Endothelial cell of hepatic sinusoid (primary cell): ENCODE results near the gene DNAH10.

Experiments used
- in situ Hi-C: cut with HindIII; loops from 2 replicates; pipeline ENCODE4 v1.10.0; 2017; ENCODE audit warnings: low sequenced_read_pairs

The DNAH10 gene

DNA sequence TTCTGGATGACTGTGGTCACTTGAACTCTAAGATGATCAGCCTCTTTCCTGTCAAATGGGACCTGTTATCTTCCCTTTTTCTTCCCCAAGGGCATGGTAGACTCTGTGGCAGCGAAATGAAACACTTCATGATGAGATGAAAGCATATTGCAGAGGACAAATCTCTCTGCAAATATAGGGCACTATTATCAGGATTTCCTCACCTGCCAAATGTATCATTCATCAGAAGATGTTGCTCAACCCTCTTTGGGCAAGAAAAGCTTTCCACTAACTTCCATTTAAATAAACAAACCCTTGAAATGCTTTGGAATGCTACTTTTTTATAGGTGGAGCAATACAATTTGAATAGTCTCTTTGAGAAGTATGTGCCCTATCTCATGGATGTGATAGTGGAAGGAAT, 105.0 kb downstream of the DNAH10 start:
- in situ Hi-C loops: no loop called here

DNA sequence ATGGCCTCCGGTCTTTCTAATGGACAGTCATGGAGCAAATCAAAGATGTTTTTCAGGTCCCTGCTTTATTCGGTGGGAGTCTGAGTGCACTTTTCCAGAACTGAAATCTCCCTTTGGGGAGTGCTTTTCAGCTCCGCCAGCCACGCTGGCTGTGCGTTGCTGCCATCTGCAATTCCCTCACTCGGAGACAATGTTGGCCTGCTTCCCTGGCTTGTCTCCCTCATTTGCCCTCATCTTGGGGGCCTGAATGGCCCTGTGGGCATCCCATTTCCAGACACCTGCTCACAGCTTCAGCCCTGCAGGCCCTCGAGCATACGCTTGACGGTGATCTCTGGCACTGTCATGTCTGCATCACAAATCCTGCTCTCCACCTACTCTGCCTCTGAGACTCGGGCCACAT, 106.7 kb downstream of the DNAH10 start:
- in situ Hi-C loops: no loop called here

DNA sequence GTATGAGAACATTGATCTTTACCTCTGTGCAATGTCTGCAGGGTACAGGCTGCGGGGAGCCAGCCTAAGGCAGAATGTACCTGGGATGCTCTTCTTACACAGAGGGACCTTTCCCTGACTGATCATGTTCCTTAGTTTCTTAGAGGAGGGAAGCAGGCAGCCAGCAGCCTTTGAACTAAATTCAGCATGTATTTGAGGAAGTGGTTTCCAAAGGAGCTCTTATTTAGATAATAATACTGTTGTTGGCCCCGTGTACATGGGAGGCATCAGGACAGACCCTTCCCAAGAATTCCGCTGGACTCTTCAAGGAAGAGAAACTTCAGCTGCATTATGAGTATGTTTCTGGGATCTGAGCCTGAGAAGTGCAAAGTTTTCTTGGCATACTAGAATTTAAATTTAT, 111.7 kb downstream of the DNAH10 start:
- in situ Hi-C loops: no loop called here

DNA sequence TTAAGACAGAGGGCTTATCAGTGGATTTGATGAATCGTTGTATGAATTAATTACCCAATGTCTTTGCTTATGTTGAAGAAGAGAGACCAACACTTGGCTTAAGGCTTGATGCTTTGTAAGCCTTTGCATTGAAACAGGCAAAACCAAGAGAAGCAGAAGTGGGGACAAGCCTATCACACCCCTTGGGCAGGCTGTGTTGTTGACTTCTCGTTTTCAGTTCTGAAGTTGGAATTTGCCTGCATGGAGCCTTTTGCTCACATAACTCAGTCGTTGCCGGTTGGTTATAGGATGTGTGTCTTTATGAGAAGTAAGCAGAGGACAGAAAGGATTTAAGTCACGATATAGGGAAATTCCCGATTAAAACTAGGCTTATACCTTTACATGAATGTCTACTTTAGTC, 115.9 kb downstream of the DNAH10 start:
- in situ Hi-C loops: no loop called here

DNA sequence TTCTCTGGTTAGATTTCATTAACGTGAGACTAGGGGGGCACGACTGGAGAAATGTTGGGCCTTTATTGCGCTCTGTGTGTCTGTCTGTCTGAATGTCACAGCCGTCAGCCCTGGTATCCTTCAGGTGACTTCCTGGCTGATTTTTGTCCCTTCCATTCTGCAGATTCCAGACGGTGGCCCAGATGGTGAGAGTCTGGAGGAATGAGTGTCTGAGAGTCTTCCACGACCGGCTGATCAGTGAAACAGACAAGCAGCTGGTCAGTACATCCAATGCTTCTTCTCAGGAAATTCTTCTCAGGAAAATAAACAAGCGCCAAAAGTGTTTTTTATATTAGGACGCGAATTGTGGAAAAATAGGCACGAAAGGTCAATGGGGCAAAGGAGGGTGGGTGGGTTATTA, 117.0 kb downstream of the DNAH10 start:
- in situ Hi-C loops: no loop called here

DNA sequence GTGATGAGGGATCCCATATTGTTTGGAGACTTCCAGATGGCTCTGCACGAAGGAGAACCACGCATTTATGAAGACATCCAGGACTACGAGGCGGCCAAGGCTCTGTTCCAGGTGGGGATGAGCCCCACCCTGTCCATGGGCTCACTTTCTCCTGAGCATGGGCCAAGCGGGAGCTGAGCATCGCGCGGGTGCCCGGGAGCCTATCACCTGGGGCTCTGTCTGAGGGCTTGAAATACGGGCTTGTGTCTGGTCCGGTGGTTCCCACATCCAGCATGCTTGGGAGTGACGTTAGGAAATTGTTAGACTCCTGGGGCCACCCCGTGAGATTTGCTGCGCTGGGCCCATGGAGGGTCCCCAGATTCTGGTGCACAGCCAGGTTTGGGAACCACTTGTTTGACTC, 117.6 kb downstream of the DNAH10 start:
- in situ Hi-C loops: no loop called here

DNA sequence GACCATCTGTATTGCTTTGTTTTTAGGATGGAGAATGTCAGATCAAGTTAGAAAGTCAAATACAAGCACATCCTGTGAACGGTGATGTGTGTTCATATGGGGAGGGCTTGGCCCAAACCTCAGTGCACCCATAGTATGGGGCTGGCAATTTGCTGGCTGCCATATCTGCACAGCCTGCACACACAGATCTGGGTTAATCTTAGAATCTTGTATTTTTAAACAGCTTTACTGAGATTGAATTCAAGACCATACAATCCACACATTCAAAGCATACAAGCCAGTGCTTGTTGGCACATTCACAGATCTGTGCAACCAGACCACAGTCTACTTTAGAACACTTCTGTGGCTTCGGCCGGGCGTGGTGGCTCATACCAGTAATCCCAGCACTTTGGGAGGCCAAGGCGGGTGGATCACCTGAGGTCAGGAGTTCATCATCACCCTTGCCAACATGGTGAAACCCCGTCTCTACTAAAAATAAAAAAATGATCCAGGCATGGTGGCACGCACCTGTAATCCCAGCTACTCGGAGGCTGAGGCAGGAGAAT, 120.1 kb downstream of the DNAH10 start:
- in situ Hi-C loops: no loop called here

DNA sequence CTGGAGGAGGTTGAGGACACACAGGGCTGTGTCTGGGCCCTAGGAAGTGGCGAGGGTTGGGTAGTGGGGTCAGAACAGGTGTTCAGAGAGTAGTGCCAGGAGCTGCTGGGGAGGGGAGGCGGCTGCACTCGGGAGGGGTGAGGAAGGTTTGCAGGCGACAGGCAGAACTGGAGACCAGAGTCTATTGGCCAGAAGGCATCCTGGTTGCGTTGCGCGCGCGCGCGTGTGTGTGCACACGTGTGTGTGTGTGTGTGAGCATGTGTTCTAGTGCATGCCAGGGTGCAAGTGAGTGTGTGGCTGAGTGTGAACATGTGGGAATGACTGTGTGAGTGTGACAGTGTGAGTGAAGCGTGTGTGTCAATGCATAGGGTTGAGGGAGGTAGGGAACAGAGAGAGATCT, 124.2 kb downstream of the DNAH10 start:
- in situ Hi-C loops: no loop called here

DNA sequence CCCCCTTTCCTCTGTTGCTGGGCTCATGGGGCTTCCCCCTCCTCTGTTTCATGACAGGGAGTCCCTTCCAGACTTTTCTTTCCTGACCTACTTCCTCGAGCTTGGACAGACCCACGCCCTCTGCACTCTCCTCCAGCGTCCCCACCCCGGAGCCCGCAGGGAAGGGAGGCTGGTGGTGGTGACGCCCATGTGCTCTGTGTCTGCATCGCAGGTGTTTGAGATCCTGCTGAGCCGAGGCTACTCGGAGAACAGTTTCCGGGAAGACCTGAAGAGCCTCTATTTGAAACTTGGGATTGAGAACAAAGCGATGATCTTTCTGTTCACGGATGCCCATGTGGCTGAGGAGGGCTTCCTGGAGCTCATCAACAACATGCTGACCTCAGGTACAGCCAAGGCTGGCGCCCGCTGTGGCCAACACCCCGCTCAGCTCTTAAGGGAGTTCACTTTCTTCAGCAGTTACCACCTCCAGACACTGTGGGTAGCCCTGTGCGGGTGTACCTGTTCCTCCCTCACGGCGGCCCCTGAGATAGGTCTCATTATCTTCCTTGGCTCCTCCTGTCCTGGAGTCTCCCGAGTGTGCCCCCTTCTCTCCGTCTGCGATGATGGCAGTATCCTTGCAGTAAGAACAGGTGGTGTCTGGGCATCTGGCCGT, 125.0 kb downstream of the DNAH10 start:
- in situ Hi-C loops: no loop called here

DNA sequence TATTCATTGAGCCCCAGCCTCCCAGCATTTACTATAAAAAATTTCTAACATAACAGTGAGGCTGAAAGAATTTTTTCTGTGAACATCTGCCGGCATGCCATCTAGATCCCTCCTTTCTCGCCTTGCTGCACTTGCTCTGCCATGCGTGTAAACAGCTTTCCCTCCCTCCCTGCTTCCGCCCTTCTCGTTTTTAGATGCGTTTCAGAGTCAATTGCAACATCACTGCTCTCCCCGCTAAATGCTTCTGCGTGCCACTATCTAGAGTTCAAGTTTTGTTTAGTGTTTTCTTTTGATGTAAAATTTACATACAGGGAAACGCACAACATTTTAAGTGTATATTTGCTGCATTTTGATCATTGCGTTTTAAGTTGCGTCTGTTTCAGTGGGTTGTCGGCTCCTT, 126.9 kb downstream of the DNAH10 start:
- in situ Hi-C loops: no loop called here

DNA sequence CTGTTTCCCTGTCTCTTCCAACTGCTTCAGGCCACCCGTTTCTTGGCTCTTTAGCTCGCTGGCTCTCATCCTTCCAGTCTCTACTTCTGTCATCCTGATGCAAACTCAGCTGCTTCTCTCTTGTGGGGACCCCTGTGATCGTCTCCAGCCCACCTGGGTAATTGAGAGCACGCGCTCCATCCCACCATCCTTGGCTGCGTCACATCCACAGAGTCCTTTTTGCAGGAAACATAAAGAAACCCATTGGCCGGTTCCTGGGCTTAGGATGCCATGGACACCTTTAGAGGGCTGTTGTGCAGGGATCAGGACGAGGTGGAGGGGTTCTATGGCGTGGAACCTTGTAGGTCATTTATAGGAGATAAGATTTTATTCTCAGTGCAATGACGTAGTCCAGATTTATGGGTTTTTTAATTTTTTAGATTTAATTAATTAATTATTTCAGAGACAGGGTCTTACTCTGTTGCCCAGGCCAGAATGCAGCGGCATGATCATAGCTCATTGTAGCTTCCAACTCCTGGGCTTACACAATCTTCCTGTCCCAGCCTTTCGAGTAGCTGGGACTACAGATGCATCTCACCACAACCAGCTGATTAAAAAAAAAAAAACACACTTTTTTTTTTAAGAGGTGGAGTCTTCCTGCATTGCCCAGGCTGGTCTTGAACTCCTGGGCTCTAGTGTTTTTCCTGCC, 127.9 kb downstream of the DNAH10 start:
- in situ Hi-C loops: no loop called here

DNA sequence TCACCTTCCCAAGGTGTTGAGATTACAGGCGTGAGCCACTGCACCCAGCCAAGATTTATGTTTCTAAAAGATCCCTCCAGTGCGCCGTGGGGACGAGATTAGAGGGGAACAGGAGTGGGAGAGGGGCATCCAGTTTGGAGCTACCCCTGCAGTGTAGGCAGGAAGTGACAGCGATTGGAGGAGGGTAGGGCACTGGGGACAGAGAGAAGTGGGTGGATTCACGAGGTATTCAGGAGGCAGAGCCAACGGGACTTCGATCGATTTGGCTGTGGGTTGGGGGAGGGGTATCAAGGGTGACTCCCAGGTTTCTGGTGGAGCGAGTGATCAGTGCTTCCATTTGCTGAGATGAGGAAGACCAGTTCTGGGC, 128.4 kb downstream of the DNAH10 start:
- in situ Hi-C loops: no loop called here

DNA sequence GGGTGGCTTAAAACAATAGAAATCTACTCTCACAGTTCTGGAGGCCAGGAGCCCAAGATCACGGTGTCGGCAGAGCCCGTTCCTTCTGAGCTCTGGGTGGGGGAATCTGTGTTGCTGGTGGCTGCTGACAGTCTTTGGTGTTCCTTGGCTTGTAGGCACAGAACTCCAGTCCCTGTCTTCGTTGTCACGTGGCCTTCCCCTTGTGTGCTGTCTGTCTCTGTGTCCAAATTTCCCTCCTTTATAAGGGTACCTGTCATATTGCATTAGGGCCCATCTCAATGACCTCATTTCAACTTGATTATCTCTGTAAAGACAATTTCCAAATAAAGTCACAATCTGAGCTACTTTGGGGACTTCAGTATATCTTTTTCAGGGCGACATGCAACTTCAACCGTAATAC, 128.9 kb downstream of the DNAH10 start:
- in situ Hi-C loops: no loop called here

DNA sequence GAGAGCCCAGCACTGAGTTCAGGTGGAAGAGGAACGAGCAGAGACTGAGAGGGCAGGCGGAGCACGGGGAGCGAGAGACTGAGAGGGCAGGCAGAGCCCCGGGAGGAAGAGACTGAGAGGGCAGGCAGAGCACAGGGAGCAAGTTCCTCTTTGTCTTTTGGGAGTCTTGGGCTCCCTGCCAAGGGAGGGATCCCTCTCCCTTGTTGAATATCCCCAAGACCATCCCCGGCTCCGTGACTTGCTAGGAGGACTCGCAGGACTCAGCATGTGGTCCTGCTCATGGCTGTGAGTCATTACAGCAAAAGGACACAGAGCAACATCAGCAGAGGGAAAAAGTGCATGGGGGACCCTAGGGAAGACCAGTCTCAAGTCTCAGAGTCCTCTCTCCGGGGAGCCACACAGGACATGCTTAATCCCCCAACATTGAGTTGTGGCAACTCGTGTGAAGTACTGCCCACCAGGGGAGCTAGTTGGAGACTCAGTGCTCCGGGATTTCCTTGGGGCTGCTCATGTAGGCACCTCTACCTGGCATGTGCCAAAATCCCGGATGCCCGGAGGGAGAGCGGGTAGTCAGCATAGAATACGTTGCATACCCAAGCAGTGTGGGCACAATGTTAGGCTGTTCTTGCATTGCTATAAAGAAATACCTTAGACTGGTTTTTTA, 129.5 kb downstream of the DNAH10 start:
- in situ Hi-C loops: no loop called here

DNA sequence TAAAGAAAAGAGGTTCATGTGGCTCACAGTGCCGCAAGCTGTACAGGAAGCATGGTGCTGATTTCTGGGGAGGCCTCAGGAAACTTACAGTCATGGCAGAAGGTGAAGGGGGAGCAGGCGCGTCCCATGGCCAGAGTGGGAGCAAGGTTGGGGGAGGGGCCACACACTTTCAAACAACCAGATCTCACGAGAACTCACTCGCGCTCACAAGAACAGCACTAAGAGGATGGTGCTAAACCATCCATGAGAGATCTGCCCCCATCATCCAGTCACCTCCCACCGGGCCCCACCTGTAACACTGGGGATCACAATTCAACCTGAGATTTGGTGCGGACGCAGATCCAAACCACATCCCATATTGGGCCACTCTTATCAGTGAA, 130.1 kb downstream of the DNAH10 start:
- in situ Hi-C loops: no loop called here

DNA sequence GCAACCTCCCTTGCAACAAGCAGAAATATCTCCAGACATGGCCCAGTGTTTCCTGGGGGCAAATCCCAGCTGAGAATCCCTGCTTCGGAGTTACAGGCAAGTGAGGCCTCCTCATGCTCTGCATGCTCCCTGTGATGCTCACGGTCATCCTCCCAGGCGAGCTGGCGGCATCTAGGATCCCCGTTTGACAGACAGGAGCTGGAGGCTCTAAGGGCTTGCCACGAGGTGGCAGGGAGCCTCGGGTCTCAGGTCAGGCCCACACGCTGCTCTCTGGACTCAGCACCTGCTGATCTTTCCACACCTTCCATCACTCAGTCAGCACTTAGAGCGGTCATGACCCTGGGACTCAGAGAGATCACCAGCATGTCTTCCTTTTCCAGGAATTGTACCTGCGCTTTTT, 130.8 kb downstream of the DNAH10 start:
- in situ Hi-C loops: no loop called here

DNA sequence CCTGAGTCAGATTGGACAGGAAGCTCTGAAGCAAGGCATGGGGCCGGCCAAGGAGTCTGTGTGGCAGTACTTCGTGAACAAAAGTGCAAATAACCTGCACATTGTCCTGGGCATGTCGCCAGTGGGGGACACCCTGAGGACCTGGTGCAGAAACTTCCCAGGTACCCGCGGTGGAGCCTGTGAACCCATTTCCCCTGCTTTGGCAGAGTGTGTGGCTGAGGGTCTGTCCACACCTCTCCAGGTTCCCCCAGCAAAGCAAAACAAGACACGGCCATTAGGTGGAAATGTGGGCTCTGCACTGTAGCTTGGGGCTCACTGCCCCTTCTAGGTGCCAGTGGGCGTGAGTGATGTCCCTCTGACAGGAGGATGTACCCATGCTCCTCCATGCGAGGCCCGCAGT, 131.2 kb downstream of the DNAH10 start:
- in situ Hi-C loops: no loop called here

DNA sequence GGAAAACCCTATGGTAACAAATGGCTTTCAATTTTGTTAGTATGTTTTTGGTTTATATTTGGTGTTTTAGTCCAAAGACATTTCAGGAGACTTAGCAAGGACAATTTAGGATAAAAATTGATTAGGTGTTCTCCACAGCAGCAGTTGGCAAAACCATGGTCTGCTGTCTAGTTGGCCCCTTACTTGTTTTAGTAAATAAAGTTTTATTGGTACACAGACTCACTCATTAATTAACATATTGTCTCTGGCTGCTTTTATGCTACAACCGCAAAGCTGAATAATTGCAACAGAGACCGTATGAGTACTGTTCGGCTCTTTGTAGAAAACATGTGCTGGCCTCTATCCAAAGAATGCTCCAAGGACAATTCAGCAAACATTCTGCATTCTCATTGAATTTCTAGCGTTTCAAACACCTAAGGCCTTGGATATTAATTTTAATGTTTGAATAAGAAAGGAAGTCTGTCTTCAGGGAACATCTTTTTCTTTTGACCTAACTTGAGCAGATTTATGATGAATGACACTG, 132.8 kb downstream of the DNAH10 start:
- in situ Hi-C loops: no loop called here

DNA sequence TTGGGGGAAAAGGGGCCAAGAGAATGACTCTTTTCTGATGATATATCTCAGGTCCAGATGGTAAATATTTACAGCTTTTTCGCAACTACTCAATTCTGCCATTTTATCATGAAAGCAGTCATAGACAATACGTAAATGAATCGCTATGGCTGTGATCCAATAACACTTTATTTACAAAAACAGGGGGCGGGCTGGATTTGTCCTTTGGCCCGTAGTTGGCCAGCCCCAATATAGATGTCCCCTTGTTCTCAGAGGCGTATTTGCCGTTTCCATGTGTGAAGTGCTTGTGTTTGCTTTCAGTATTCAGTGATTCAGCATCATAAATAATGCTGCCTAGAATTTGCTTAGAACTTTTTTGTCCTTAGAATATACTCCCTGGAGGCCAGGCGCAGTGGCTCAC, 133.3 kb downstream of the DNAH10 start:
- in situ Hi-C loops: no loop called here

DNA sequence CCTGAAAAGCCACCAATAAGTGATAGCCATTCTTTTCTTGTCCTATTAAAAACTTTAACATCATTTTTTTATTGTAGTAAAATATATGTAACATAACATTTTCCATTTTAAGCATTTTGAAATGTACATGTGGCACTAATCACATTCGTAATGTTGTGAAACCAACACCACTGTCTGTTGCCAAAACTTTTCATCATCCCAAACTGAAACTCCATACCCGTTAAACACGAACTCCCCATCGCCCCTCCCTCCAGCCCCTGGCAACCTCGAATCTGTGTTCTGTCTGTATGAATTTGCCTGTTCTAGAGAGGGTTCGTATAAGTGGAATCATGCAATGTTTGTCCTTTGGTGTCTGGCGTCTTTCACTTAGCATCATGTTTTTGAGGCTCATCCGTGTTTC, 134.7 kb downstream of the DNAH10 start:
- in situ Hi-C loops: no loop called here

DNA sequence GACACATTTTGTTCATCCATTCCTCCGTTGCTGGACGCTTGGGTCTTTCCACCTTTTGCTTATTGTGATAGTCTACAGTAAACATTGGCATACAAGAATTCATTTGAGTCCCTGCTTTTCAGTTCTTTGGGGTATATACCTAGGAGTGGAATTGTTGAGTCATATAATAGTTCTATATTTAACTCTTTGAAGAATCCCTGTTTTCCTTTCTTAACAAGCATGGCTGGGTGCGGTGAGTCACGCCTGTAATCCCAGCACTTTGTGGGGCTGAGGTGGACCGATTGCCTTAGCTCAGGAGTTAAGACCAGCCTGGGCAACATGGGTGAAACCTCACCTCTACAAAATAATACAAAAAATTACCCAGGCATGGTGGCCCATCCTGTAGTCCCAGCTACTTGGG, 135.1 kb downstream of the DNAH10 start:
- in situ Hi-C loops: no loop called here

DNA sequence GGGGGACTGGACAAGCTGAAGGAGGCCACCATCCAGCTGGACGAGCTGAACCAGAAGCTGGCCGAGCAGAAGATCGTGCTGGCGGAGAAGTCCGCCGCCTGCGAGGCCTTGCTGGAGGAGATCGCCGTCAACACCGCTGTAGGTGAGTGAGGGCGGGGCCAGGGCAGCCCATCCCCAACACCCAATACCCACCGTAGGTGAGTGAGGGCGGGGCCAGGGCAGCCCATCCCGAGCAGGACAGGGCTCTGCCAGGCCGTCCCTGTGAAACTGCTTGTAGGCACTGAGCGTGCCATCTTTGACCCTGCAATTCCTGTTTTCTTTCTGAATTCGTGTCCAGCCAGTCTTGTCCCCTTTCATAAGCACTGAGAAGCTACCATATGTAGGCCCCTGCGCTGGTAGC, 136.6 kb downstream of the DNAH10 start:
- in situ Hi-C loops: no loop called here
